HepG2 (cell line): ENCODE data around the gene ELF2. TPM values are rescaled to one million over a fixed set of nuclear protein-coding genes. Genes with fewer than 3 reads are reported as not detected.

Source experiments
- CEBPG ChIP-seq: IDR thresholded peaks from 2 replicates; pipeline ENCODE4 v1.6.1; 2016
- ELF4 ChIP-seq: sonication (generic); formaldehyde crosslinking; IDR thresholded peaks from 2 replicates; pipeline ENCODE4 v1.5.0; 2020; ENCODE audit warnings: missing genetic modification reagents, mild to moderate bottlenecking, moderate library complexity, borderline replicate concordance
- HNRNPLL ChIP-seq: fragments of 200-400 bp; formaldehyde crosslinking; IDR thresholded peaks from 2 replicates; pipeline ENCODE4 v1.6.1; 2017; ENCODE audit warnings: mild to moderate bottlenecking, low read depth, low read length; ENCODE audit not compliant: poor library complexity, severe bottlenecking
- HOXA3 ChIP-seq: sonication (generic); formaldehyde crosslinking; IDR thresholded peaks from 2 replicates; pipeline ENCODE4 v1.5.0; 2020; ENCODE audit warnings: missing genetic modification reagents
- YY1 ChIP-seq: IDR thresholded peaks from 2 replicates; pipeline ENCODE4 v1.6.1; 2011; ENCODE audit warnings: low read length, low read depth, moderate library complexity, mild to moderate bottlenecking; ENCODE audit not compliant: insufficient read depth, insufficient replicate concordance
- ZEB1 ChIP-seq: IDR thresholded peaks from 2 replicates; pipeline ENCODE4 v1.6.1; 2012; ENCODE audit warnings: mild to moderate bottlenecking, low read depth, inconsistent platforms; ENCODE audit not compliant: insufficient replicate concordance
- ZFP90 ChIP-seq: sonication (generic); formaldehyde crosslinking; IDR thresholded peaks from 2 replicates; pipeline ENCODE4 v1.8.0; 2022; ENCODE audit warnings: missing genetic modification reagents, mild to moderate bottlenecking, inconsistent platforms, borderline replicate concordance
- polyA plus RNA-seq, 8 experiments: library from polyadenylated mRNA; depleted of rRNA in 3 of 8; stranded (reverse) in 7 of 8; unstranded in 1 of 8; fragments of >200 nt; fragmentation: Illumina TruSeq in 4 of 8; extraction: Trizol in 4 of 8; gene quantifications; 2 replicates each; pipeline versions ENCODE4 v1.2.1 to v1.2.3, GENCODE V29; 2011 to 2016; ENCODE audit warnings: low read depth in 4 of 8, missing spikeins in 1 of 8, mixed read lengths in 1 of 8; ENCODE audit not compliant: insufficient read depth in 1 of 8
- total RNA-seq, 5 experiments: library from RNA; depleted of rRNA; stranded (reverse); fragments of >200 nt; fragmentation: Illumina TruSeq; extraction: Trizol; gene quantifications; 2 replicates each; pipeline ENCODE4 v1.2.3, GENCODE V29; 2016; ENCODE audit warnings: low read depth in 1 of 5
- TF ChIP-seq, protein P1 (sequence below): sonication (generic); formaldehyde crosslinking; IDR thresholded peaks from 2 replicates; pipeline ENCODE4 v1.4.0; 2020; ENCODE audit warnings: missing genetic modification reagents, mild to moderate bottlenecking, borderline replicate concordance
- TF ChIP-seq, protein P2 (sequence below): sonication (generic); formaldehyde crosslinking; IDR thresholded peaks from 2 replicates; pipeline ENCODE4 v1.9.0; 2022; ENCODE audit warnings: low read depth, missing genetic modification reagents
- TF ChIP-seq, protein P3 (sequence below): sonication (generic); formaldehyde crosslinking; IDR thresholded peaks from one replicate; pipeline ENCODE4 v1.5.1; 2020; ENCODE audit warnings: mild to moderate bottlenecking, missing genetic modification reagents; ENCODE audit errors: not compliant biosample characterization
- TF ChIP-seq, protein P4 (sequence below): sonication (generic); formaldehyde crosslinking; IDR thresholded peaks from 2 replicates; pipeline ENCODE4 v1.4.0; 2020; ENCODE audit warnings: mild to moderate bottlenecking, missing genetic modification reagents
- TF ChIP-seq, protein P5 (sequence below): IDR thresholded peaks from 2 replicates; pipeline ENCODE4 v1.6.1; 2016; ENCODE audit warnings: low read depth, control low read depth

ELF2 gene
- total and polyA plus RNA-seq, 2 of the 13 experiments (the other 11 are each of a cell fraction or from before 2014, with no cell fraction given): 28.6 to 35.4 TPM

DNA sequence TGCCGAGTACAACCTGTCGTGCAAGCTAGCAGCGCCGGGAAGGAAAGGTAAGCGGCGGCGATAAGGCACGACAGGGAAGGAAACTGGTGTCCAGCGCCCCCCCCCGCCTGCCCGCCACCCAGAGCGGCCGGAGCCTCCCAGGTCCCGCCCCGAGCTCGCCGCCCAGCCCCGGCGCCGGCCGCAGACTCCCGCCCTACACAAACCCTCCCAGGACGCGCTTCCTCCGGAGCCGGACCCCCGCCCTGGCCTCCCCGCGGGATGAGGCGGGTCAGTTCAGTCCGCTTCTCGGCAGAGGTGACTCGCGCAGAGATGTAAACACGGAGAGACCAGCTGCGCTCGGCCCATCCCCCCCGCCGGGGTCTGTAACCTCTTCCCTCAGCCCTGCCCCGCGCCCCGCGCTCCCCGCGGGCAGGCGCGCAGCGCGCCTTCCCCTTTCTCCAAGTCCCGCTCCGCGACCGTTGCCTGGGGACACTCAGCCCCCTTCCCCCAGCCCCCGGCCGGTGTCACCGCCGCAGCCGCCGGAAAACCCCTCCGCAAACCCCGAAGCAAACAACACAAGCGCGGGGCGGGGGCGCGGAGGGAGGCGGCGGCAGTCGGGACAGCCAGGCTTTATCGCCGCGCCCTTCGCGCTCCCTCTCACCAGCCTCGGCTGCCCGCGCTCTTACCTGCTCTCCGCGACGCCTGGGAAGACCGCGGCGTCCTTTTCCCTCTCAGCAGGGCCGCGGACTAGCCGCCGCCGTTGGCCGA lies 543 bp downstream of the ELF2 start (continued):
- TF ChIP-seq, protein P1, sequence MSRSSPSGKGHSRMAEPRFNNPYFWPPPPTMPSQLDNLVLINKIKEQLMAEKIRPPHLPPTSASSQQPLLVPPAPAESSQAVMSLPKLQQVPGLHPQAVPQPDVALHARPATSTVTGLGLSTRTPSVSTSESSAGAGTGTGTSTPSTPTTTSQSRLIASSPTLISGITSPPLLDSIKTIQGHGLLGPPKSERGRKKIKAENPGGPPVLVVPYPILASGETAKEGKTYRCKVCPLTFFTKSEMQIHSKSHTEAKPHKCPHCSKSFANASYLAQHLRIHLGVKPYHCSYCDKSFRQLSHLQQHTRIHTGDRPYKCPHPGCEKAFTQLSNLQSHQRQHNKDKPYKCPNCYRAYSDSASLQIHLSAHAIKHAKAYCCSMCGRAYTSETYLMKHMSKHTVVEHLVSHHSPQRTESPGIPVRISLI: no peak
- TF ChIP-seq, protein P2, sequence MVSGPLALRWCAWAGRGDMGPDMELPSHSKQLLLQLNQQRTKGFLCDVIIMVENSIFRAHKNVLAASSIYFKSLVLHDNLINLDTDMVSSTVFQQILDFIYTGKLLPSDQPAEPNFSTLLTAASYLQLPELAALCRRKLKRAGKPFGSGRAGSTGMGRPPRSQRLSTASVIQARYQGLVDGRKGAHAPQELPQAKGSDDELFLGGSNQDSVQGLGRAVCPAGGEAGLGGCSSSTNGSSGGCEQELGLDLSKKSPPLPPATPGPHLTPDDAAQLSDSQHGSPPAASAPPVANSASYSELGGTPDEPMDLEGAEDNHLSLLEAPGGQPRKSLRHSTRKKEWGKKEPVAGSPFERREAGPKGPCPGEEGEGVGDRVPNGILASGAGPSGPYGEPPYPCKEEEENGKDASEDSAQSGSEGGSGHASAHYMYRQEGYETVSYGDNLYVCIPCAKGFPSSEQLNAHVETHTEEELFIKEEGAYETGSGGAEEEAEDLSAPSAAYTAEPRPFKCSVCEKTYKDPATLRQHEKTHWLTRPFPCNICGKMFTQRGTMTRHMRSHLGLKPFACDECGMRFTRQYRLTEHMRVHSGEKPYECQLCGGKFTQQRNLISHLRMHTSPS: peak; percentile 52; the same call in 1 of the 2 replicates
- TF ChIP-seq ZEB1: no peak
- TF ChIP-seq, protein P3, sequence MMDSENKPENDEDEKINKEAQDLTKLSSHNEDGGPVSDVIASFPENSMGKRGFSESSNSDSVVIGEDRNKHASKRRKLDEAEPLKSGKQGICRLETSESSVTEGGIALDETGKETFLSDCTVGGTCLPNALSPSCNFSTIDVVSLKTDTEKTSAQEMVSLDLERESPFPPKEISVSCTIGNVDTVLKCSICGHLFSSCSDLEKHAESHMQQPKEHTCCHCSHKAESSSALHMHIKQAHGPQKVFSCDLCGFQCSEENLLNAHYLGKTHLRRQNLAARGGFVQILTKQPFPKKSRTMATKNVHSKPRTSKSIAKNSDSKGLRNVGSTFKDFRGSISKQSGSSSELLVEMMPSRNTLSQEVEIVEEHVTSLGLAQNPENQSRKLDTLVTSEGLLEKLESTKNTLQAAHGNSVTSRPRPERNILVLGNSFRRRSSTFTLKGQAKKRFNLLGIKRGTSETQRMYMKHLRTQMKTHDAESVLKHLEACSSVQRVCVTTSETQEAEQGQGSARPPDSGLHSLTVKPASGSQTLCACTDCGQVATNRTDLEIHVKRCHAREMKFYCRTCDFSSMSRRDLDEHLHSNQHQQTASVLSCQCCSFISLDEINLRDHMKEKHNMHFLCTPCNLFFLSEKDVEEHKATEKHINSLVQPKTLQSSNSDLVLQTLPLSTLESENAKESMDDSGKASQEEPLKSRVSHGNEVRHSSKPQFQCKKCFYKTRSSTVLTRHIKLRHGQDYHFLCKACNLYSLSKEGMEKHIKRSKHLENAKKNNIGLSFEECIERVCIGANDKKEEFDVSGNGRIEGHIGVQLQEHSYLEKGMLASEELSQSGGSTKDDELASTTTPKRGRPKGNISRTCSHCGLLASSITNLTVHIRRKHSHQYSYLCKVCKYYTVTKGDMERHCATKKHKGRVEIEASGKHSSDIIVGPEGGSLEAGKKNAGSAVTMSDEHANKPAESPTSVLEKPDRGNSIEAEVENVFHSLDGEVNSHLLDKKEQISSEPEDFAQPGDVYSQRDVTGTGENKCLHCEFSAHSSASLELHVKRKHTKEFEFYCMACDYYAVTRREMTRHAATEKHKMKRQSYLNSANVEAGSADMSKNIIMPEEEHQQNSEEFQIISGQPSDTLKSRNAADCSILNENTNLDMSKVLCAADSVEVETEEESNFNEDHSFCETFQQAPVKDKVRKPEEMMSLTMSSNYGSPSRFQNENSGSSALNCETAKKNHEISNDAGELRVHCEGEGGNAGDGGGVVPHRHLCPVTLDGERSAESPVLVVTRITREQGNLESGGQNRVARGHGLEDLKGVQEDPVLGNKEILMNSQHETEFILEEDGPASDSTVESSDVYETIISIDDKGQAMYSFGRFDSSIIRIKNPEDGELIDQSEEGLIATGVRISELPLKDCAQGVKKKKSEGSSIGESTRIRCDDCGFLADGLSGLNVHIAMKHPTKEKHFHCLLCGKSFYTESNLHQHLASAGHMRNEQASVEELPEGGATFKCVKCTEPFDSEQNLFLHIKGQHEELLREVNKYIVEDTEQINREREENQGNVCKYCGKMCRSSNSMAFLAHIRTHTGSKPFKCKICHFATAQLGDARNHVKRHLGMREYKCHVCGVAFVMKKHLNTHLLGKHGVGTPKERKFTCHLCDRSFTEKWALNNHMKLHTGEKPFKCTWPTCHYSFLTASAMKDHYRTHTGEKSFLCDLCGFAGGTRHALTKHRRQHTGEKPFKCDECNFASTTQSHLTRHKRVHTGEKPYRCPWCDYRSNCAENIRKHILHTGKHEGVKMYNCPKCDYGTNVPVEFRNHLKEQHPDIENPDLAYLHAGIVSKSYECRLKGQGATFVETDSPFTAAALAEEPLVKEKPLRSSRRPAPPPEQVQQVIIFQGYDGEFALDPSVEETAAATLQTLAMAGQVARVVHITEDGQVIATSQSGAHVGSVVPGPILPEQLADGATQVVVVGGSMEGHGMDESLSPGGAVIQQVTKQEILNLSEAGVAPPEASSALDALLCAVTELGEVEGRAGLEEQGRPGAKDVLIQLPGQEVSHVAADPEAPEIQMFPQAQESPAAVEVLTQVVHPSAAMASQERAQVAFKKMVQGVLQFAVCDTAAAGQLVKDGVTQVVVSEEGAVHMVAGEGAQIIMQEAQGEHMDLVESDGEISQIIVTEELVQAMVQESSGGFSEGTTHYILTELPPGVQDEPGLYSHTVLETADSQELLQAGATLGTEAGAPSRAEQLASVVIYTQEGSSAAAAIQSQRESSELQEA (CRISPR knock-in tag): no peak
- TF ChIP-seq, protein P4, sequence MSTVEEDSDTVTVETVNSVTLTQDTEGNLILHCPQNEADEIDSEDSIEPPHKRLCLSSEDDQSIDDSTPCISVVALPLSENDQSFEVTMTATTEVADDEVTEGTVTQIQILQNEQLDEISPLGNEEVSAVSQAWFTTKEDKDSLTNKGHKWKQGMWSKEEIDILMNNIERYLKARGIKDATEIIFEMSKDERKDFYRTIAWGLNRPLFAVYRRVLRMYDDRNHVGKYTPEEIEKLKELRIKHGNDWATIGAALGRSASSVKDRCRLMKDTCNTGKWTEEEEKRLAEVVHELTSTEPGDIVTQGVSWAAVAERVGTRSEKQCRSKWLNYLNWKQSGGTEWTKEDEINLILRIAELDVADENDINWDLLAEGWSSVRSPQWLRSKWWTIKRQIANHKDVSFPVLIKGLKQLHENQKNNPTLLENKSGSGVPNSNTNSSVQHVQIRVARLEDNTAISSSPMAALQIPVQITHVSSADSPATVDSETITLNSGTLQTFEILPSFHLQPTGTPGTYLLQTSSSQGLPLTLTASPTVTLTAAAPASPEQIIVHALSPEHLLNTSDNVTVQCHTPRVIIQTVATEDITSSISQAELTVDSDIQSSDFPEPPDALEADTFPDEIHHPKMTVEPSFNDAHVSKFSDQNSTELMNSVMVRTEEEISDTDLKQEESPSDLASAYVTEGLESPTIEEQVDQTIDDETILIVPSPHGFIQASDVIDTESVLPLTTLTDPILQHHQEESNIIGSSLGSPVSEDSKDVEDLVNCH (CRISPR knock-in tag): no peak
- no peak for TF ChIP-seq CEBPG (CRISPR knock-in tag)
- peak; percentile 46; the same call in 1 of the 2 replicates for TF ChIP-seq HOXA3
- TF ChIP-seq HNRNPLL: peak; percentile 86
- TF ChIP-seq ZFP90 (CRISPR knock-in tag): no peak; the same call in 1 of the 2 replicates
- no peak for TF ChIP-seq ELF4 (CRISPR knock-in tag)
- peak; percentile 41 for TF ChIP-seq YY1
- TF ChIP-seq, protein P5, sequence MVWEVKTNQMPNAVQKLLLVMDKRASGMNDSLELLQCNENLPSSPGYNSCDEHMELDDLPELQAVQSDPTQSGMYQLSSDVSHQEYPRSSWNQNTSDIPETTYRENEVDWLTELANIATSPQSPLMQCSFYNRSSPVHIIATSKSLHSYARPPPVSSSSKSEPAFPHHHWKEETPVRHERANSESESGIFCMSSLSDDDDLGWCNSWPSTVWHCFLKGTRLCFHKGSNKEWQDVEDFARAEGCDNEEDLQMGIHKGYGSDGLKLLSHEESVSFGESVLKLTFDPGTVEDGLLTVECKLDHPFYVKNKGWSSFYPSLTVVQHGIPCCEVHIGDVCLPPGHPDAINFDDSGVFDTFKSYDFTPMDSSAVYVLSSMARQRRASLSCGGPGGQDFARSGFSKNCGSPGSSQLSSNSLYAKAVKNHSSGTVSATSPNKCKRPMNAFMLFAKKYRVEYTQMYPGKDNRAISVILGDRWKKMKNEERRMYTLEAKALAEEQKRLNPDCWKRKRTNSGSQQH (CRISPR knock-in tag): no peak; the same call in 1 of the 2 replicates
